Vagina (tissue), 2 donors: Measurements from ENCODE around the gene CLCN6. TPM values are rescaled to one million over a fixed set of nuclear protein-coding genes. Genes with fewer than 3 reads are reported as not detected.

Source experiments
- DNase-seq, 2 donors: peaks; one replicate each; pipeline ENCODE4 v3.0.0-alpha.2; 2017; ENCODE audit errors: extremely low spot score in 2 of 2
- H3K27ac ChIP-seq: fragments of 200-600 bp; sonication (generic); one replicate; pipeline ENCODE4 v1.5.1; 2019
- H3K27me3 ChIP-seq: fragments of 200-600 bp; sonication (generic); one replicate; pipeline ENCODE4 v1.5.1; 2019
- H3K36me3 ChIP-seq, 2 donors: fragments of 200-600 bp; sonication (generic); one replicate each; pipeline ENCODE4 v1.5.1; 2017 to 2019
- H3K4me1 ChIP-seq: fragments of 200-600 bp; sonication (generic); one replicate; pipeline ENCODE4 v1.5.1; 2019
- H3K4me3 ChIP-seq, 2 donors: fragments of 200-600 bp; sonication (generic); 1 replicate in 1 of 2; 2 replicates in 1 of 2; pipeline ENCODE4 v1.5.1; 2016 to 2019
- H3K9me3 ChIP-seq: fragments of 200-600 bp; sonication (generic); one replicate; pipeline ENCODE4 v1.5.1; 2019
- POLR2A ChIP-seq, 2 donors: fragments of 450-650 bp; IDR thresholded peaks; one replicate each; pipeline ENCODE4 v1.6.1; 2017; ENCODE audit warnings: antibody characterized with exemption in 2 of 2, mild to moderate bottlenecking in 2 of 2, moderate library complexity in 2 of 2
- POLR2AphosphoS5 ChIP-seq, 2 donors: sonication (generic); formaldehyde crosslinking; IDR thresholded peaks; one replicate each; pipeline ENCODE4 v1.9.0; 2017; ENCODE audit warnings: antibody characterized with exemption in 2 of 2, mild to moderate bottlenecking in 2 of 2, low read depth in 1 of 2; ENCODE audit not compliant: insufficient read depth in 1 of 2
- intact Hi-C: fragments of 100-400 bp; cut with DNase I; formaldehyde crosslinking; loops from one replicate; pipeline ENCODE4 v1.15.1; 2023
- total RNA-seq: library from RNA; depleted of rRNA; stranded (reverse); fragments of >200 nt; gene quantifications from one replicate; pipeline ENCODE4 v1.2.3, GENCODE V29; 2016
- TF ChIP-seq, protein P1 (sequence below), 3 experiments: fragments of 450-650 bp in 2 of 3; fragments of 200-600 bp in 1 of 3; sonication (generic) in 1 of 3; IDR thresholded peaks; one replicate each; pipeline ENCODE4 v1.5.1; 2017 to 2019; ENCODE audit warnings: antibody characterized with exemption in 3 of 3, mild to moderate bottlenecking in 2 of 3, moderate library complexity in 2 of 3

Gene CLCN6
- total RNA-seq, 1 donor from 2014 or later: 19.2 TPM

DNA sequence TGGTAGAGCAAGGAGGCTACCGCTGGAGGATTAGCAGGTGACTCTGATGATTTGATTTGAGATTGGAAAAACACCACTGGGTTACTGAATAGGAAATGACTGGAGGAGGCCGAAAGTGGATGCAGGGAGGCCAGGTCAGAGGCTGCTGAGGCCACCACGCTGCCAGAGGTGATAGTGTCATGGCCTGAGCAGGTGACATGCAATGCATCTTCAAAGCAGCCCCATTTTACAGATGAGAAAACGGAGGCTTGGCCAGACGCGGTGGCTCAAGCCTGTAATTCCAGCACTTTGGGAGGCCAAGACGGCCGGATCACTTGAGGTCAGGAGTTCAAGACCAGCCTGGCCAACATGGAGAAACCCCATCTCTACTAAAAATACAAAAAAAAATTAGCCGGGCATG lies 31.2 kb upstream of the CLCN6 start:
- DNase-seq: no peak
- intact Hi-C loops: no loop called here
- TF ChIP-seq, protein P1, sequence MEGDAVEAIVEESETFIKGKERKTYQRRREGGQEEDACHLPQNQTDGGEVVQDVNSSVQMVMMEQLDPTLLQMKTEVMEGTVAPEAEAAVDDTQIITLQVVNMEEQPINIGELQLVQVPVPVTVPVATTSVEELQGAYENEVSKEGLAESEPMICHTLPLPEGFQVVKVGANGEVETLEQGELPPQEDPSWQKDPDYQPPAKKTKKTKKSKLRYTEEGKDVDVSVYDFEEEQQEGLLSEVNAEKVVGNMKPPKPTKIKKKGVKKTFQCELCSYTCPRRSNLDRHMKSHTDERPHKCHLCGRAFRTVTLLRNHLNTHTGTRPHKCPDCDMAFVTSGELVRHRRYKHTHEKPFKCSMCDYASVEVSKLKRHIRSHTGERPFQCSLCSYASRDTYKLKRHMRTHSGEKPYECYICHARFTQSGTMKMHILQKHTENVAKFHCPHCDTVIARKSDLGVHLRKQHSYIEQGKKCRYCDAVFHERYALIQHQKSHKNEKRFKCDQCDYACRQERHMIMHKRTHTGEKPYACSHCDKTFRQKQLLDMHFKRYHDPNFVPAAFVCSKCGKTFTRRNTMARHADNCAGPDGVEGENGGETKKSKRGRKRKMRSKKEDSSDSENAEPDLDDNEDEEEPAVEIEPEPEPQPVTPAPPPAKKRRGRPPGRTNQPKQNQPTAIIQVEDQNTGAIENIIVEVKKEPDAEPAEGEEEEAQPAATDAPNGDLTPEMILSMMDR (IDR thresholded peaks at IDR 0.05): no peak
- TF ChIP-seq POLR2A (IDR thresholded peaks at IDR 0.05): no peak
- TF ChIP-seq POLR2AphosphoS5 (IDR thresholded peaks at IDR 0.05; ENCODE audit: insufficient read depth in 1 of 2, low read depth in 1 of 2): no peak

DNA sequence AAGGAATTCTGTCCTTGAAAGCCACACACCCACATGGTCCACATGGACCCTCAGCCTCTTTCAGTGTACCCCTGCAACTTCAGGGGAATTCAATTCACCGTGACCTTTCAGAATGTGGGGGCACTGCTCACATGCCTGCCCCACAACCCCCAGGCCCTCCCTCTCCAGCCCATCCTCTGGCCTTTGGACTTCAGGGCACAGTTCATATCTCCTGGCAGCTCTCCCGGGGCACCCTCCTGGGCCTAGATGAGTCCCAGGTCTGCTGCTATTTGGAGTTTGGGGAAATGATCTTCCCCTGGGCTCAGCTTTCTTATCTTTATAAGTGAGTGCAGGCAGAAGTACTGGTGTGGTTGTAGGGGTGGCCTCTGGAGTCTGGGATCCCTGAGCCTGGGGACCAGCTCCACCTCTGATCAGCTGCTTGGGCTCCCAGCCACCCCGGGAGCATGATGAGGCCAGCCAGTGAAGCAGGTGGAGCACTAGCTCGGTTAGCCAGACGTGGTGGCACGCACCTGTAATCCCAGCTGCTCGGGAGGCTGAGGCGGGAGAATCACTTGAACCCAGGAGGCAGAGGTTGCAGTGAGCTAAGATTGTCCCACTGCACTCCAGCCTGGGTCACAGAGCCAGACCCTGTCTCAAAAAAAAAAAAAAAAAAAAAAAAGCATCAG lies 28.2 kb upstream of the CLCN6 start:
- Histone ChIP-seq H3K36me3 (no peaks in the 10 kb centered on the region), H3K4me1 (no peaks in the 10 kb centered on the region), H3K27me3 (no peaks in the 10 kb centered on the region), H3K27ac (no peak overlapping the region), H3K4me3 (no peak overlapping the region), H3K9me3 (no peaks in the 10 kb centered on the region)
- TF ChIP-seq POLR2AphosphoS5 (IDR thresholded peaks at IDR 0.05; ENCODE audit: insufficient read depth in 1 of 2, low read depth in 1 of 2) (no peak), POLR2A (IDR thresholded peaks at IDR 0.05) (no peak)
- TF ChIP-seq, protein P1 (IDR thresholded peaks at IDR 0.05): no peak
- intact Hi-C loops: no loop called here
- no peak for DNase-seq

More for the DNA sequence above, 31.2 kb upstream of the CLCN6 start:
- no peaks in the 10 kb centered on the region for H3K27me3 ChIP-seq
- H3K9me3 ChIP-seq: no peaks in the 10 kb centered on the region
- no peaks in the 10 kb centered on the region for H3K4me1 ChIP-seq
- H3K27ac ChIP-seq: no peak overlapping the region
- H3K4me3 ChIP-seq: no peak overlapping the region
- no peaks in the 10 kb centered on the region for H3K36me3 ChIP-seq

DNA sequence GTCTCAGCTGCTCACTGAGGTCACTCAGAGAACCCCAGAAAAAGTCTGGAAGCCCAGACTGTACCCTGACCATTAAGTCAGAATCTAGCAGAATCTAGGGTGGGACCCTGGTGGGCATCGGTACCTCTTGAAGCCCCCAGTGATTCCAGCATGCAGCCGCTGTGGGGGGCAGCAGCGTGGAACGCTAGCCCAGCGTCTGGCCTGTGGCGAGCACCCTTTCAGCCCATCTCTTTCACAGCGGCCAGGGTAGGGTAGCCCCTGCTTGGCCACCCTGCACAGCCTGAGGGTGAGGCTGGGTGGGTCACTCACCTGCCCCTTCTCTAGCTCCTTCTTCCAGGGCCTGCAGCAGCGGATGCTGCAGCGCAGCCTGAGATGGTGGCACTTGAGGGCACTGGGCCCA lies 27.7 kb upstream of the CLCN6 start:
- intact Hi-C loops: no loop called here
- H3K27ac ChIP-seq: no peak overlapping the region
- H3K4me1 ChIP-seq: no peaks in the 10 kb centered on the region
- TF ChIP-seq, protein P1 (IDR thresholded peaks at IDR 0.05): no peak
- no peak for TF ChIP-seq POLR2A (IDR thresholded peaks at IDR 0.05)
- TF ChIP-seq POLR2AphosphoS5 (IDR thresholded peaks at IDR 0.05; ENCODE audit: insufficient read depth in 1 of 2, low read depth in 1 of 2): no peak
- H3K4me3 ChIP-seq: no peak overlapping the region
- H3K9me3 ChIP-seq: no peaks in the 10 kb centered on the region
- no peak for DNase-seq
- no peaks in the 10 kb centered on the region for H3K27me3 ChIP-seq
- H3K36me3 ChIP-seq: no peaks in the 10 kb centered on the region

DNA sequence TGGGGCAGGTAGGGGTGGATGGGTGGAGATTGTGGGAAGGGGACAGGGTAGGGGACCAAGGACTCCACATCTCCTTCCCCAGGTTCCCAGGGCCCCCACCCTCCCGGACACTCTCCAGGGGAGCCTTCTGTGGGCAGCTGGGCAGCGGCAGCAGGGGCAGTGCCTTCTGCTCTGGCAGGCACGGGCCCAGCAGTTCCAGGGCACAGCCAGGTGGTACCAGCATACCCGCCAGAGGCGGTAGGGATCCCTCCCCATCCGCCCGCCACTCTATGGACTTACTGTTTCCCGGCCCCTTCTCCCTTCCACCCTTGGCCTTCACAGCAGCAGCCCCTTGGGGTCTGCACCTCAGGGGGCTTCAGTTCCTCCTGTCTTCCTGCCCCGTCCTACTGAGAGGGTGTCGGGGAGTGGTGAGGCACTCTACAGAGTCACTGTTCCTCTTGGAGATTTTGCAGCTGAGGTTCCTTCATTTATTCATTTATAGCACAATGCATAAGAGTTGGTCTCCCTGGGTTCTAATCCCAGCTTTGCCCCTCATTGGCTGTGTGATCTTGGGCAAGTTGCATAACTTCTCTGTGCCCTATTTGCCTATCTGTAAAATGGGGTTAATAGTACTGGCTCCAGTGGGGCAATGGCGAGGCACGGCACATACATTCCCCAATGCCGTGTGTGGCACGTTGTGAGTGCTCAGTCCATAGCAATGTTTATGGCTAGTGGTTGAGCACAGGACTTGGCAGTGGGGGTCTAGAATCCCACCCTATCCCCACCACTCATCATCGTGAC lies 27.0 kb upstream of the CLCN6 start:
- Histone ChIP-seq H3K36me3 (no peaks in the 10 kb centered on the region), H3K27me3 (no peaks in the 10 kb centered on the region), H3K27ac (no peak overlapping the region), H3K9me3 (no peaks in the 10 kb centered on the region), H3K4me3 (no peak overlapping the region), H3K4me1 (no peaks in the 10 kb centered on the region)
- DNase-seq: no peak
- intact Hi-C loops: no loop called here
- TF ChIP-seq POLR2A (IDR thresholded peaks at IDR 0.05): no peak
- TF ChIP-seq POLR2AphosphoS5 (IDR thresholded peaks at IDR 0.05; ENCODE audit: insufficient read depth in 1 of 2, low read depth in 1 of 2): no peak
- TF ChIP-seq, protein P1 (IDR thresholded peaks at IDR 0.05): no peak
